Stimulated activated CD4-positive, alpha-beta T cell treated with anti-CD3 and anti-CD28 coated beads, TNF-alpha, amount 100 ng/mL, for 48 hours (primary cell): Measurements from ENCODE around the gene TRAPPC8.

ENCODE experiments used
- DNase-seq, 3 donors: peaks; one replicate each; pipeline ENCODE4 v3.0.0-alpha.2; 2020; ENCODE audit warnings: low read depth in 3 of 3

Gene TRAPPC8

DNA sequence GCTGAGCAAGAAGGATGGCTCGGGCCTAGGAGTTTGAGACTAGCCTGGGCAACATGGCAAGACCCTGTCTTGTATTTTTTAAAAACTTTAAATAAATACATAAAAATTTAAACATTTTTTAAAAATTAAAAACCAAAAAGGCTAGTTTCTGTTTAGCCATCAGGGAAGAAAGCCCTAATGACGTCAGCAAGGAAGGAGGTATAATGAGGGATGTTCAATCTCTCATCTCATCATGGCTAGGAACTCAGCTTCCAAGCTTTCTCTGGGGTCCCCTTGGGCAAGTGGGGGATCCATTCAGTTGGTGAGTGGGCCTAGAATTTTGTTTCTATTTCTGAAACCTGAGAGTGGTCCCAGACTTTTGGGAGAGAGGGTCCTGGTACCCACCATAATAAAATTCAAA lies 147.2 kb downstream of the TRAPPC8 start:
- no peak for DNase-seq

DNA sequence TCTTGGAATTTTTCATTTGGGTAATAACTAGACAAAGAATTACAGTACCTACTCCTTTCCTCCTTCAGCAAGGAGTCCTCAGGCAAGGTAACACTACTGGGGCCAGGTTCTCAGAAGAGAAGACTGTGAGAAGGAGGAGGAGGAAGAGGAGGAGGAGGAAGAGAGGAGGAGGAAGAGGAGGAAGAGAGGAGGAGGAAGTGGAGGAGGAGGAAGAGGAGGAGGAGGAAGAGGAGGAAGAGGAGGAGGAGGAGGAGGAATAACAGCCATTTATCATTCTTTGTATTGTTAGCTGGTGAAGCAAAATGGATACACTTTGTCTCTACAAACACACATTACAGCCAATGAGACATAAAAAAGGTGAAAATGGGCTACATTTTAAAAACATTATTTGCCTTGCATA lies 149.4 kb downstream of the TRAPPC8 start:
- DNase-seq, result no peak

DNA sequence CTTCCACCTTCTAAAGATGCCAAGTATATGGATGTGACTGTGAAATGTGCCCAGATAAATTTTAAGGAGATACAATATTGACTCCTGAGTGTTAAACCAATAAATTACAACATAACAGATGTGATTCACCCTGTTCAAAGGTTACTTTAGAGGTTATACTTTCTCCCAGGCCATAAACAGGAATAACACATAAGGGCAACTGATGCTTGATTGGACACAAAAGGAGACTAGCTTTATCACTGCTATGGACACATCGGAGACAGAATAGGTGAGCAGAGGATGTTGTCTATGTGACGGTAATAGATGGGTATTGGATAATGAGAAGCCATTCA lies 150.4 kb downstream of the TRAPPC8 start:
- no peak for DNase-seq

DNA sequence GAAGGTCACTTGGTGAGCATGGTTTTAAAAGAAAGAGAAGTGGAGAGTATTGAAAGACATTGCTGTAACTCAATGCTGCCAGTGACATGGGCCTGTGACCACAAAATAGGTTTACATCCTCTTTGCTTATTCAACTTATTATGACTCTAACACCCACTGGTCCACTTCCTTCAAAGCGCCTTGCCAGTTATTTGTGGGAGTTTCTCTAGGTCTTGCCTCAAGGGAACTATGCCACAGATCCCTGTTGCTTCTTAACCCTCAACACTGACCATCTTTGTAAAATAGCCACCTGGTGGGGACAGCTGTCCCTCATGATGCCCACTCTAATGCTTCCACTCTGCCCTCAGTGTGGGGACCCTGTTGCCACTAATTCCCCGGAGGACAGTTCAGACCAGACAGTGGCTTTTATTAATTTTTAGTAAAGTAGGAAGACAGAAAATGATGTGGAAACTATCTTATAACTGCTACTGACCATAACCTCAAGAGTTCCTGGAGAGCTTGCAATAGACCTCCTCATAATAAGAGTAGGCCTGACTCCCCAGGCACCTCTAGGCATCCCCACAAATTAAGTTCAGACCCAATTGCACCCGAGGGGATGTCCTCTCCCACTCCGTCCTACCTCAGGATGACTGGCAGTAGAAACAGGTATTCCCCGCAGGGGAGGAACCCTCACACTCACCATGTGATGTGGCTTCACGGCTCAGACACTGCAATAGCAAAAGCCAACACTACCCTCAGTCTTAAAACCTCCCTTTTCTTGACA lies 150.9 kb downstream of the TRAPPC8 start:
- DNase-seq, result no peak

DNA sequence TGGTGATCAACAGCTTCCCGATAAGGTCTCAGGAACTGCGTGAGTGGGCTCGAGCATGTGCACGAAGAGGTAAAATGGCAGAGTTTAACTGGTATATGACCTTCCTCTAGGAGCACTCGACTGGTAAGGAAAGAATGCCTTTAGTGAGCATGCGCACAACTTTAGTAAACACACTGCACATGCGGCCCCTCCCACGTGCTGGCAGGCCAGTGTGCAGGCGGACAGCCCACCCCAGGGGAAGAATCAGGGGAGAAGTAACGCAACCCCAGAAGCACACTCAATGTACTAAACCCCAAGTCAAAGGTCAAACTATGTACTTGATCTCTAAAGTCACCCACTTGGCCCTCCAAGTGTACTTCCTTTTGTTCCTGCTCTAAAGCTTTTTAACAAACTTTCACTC lies 153.5 kb downstream of the TRAPPC8 start:
- no peak for DNase-seq

DNA sequence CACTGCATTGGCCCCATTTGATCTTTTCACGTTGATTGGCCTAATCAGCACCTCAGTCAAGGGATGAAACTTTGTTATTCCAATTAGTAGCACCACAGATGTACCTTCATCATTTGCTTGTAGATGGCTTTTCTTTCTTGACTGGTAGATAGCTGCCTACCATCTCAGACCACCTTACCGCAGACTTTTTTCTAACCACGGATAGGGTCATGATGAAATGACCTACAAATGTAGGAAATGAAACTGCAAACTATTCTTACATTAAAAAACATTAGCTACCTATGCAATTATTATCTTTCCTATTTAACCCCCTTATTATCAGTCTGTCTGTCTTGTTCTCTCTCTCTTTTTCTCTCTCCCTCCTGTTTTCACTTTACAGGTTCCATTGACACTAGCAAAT lies 159.9 kb downstream of the TRAPPC8 start:
- DNase-seq, result no peak
